ENCODE results near the gene PRKN.
A peak's percentile ranks its signal among the peaks of the same experiment; 100 is the strongest.

PRKN gene

GRCh38 chr6:161389756-161390155, 1337.8 kb downstream of the PRKN start:
- no peak for DNase-seq

GRCh38 chr6:161383951-161384350, 1343.6 kb downstream of the PRKN start:
- no peak for DNase-seq

- no peak for DNase-seq
These were observed 1347.6 kb downstream of the PRKN start for GRCh38 chr6:161379834-161380582.

GRCh38 chr6:161378115-161378514, 1349.5 kb downstream of the PRKN start:
- no peak for DNase-seq

- no peak for DNase-seq
These were observed 1350.5 kb downstream of the PRKN start for GRCh38 chr6:161377116-161377515.

- DNase-seq: no peak
These were observed 1351.2 kb downstream of the PRKN start for GRCh38 chr6:161376367-161376766.

GRCh38 chr6:161374971-161375873, 1352.3 kb downstream of the PRKN start:
- DNase-seq: no peak

- DNase-seq: peak; percentile 61
These were observed 1353.6 kb downstream of the PRKN start for GRCh38 chr6:161373905-161374451.

- DNase-seq: no peak
These were observed 1355.2 kb downstream of the PRKN start for GRCh38 chr6:161372422-161372793.

GRCh38 chr6:161370880-161371279, 1356.7 kb downstream of the PRKN start:
- peak; percentile 53 for DNase-seq

- no peak for DNase-seq
These were observed 1358.2 kb downstream of the PRKN start for GRCh38 chr6:161369339-161369738.

GRCh38 chr6:161368514-161368913, 1359.1 kb downstream of the PRKN start:
- DNase-seq: no peak

- DNase-seq: no peak
These were observed 1360.1 kb downstream of the PRKN start for GRCh38 chr6:161367472-161367871.

- no peak for DNase-seq
These were observed 1361.2 kb downstream of the PRKN start for GRCh38 chr6:161366301-161366923.

GRCh38 chr6:161365633-161366032, 1361.9 kb downstream of the PRKN start:
- DNase-seq: no peak

GRCh38 chr6:161363286-161363685, 1364.3 kb downstream of the PRKN start:
- DNase-seq: no peak

- no peak for DNase-seq
These were observed 1365.3 kb downstream of the PRKN start for GRCh38 chr6:161362266-161362665.

- no peak for DNase-seq
These were observed 1366.0 kb downstream of the PRKN start for GRCh38 chr6:161361529-161361928.

- no peak for DNase-seq
These were observed 1367.0 kb downstream of the PRKN start for GRCh38 chr6:161360520-161360919.

GRCh38 chr6:161359618-161359945, 1368.0 kb downstream of the PRKN start:
- no peak for DNase-seq

- DNase-seq: no peak
These were observed 1371.3 kb downstream of the PRKN start for GRCh38 chr6:161356167-161356854.

GRCh38 chr6:161355696-161356095, 1371.9 kb downstream of the PRKN start:
- no peak for DNase-seq

GRCh38 chr6:161354956-161355355, 1372.6 kb downstream of the PRKN start:
- no peak for DNase-seq
